ENCODE measurements around the gene TMEM74B.

The TMEM74B gene

GRCh38 chr20:1212607-1213396, 28.0 kb upstream of the TMEM74B start:
- TF ChIP-seq REST (IDR thresholded peaks at IDR 0.05; ENCODE audit: insufficient read depth in 1 of 2, low read depth in 2 of 2, low read length in 2 of 2) (no peak), FOXP2 (optimal IDR thresholded peaks at IDR 0.05; ENCODE audit: borderline replicate concordance, extremely low read depth, extremely low read length, insufficient read depth) (no peak), TAF1 (IDR thresholded peaks at IDR 0.05; ENCODE audit: borderline replicate concordance, insufficient read depth, low read length) (no peak), POLR2AphosphoS5 (IDR thresholded peaks at IDR 0.05; ENCODE audit: low read depth, low read length) (no peak), SIN3A (IDR thresholded peaks at IDR 0.05; ENCODE audit: borderline replicate concordance, insufficient read depth, low read length) (no peak)

- TF ChIP-seq FOXP2 (optimal IDR thresholded peaks at IDR 0.05; ENCODE audit: borderline replicate concordance, extremely low read depth, extremely low read length, insufficient read depth): no peak
- TF ChIP-seq TAF1 (IDR thresholded peaks at IDR 0.05; ENCODE audit: borderline replicate concordance, insufficient read depth, low read length): no peak
- TF ChIP-seq POLR2AphosphoS5 (IDR thresholded peaks at IDR 0.05; ENCODE audit: low read depth, low read length): no peak
- no peak for TF ChIP-seq REST (IDR thresholded peaks at IDR 0.05; ENCODE audit: insufficient read depth in 1 of 2, low read depth in 2 of 2, low read length in 2 of 2)
- TF ChIP-seq SIN3A (IDR thresholded peaks at IDR 0.05; ENCODE audit: borderline replicate concordance, insufficient read depth, low read length): no peak
Observed at GRCh38 chr20:1212023-1212422, 27.2 kb upstream of the TMEM74B start.

DNA sequence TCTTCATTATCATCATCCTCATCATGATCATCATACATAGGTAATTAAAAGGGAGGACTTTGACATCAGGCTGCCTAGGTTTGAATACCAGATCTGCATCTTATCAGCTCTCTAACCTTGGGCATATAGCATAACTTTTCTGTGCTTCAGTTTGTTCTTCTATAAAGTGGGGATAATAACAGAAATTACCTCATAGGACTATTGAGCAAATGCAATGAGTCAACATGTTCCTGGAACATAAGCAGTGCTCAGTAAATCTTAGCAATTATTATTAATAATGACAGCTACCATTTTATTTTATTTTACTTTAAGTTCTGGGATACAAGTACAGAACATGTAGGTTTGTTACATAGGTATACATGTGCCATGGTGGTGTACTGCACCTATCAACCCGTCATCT, 25.7 kb upstream of the TMEM74B start:
- TF ChIP-seq SIN3A (IDR thresholded peaks at IDR 0.05; ENCODE audit: borderline replicate concordance, insufficient read depth, low read length) (no peak), TAF1 (IDR thresholded peaks at IDR 0.05; ENCODE audit: borderline replicate concordance, insufficient read depth, low read length) (no peak), REST (IDR thresholded peaks at IDR 0.05; ENCODE audit: insufficient read depth in 1 of 2, low read depth in 2 of 2, low read length in 2 of 2) (no peak), FOXP2 (optimal IDR thresholded peaks at IDR 0.05; ENCODE audit: borderline replicate concordance, extremely low read depth, extremely low read length, insufficient read depth) (no peak), POLR2AphosphoS5 (IDR thresholded peaks at IDR 0.05; ENCODE audit: low read depth, low read length) (no peak)

- no peak for TF ChIP-seq FOXP2 (optimal IDR thresholded peaks at IDR 0.05; ENCODE audit: borderline replicate concordance, extremely low read depth, extremely low read length, insufficient read depth)
Observed at GRCh38 chr20:1209447-1210387, 24.9 kb upstream of the TMEM74B start.

DNA sequence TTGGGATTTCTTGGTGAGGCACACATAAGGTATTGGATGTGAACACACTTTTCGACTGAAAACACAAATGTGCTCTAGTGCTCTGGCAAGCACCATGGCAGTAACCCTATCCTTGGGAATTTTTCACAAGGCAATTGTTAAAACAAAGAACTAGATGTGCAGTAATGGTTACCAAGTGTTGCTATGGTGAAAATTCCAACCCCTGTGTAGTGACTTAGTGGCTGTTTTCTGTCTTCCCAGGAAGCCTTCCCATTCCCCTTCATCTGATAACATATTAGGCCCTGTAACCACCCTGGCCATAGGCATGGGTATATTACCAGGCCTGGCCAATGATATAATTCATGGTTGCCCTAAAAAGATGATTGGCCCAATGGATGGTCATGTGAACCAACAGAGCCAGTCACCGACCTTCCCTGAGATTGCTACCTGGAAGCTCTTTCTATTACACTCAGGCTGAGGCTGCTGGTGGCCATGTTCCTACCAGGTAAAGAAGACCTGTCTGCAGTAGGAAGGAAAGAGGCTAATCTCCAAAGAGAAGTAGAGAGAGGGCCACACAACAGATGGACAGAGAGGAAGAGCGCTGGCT, 22.6 kb upstream of the TMEM74B start:
- TF ChIP-seq POLR2AphosphoS5 (IDR thresholded peaks at IDR 0.05; ENCODE audit: low read depth, low read length) (no peak), FOXP2 (optimal IDR thresholded peaks at IDR 0.05; ENCODE audit: borderline replicate concordance, extremely low read depth, extremely low read length, insufficient read depth) (no peak), SIN3A (IDR thresholded peaks at IDR 0.05; ENCODE audit: borderline replicate concordance, insufficient read depth, low read length) (no peak), TAF1 (IDR thresholded peaks at IDR 0.05; ENCODE audit: borderline replicate concordance, insufficient read depth, low read length) (no peak), REST (IDR thresholded peaks at IDR 0.05; ENCODE audit: insufficient read depth in 1 of 2, low read depth in 2 of 2, low read length in 2 of 2) (no peak)

Measured in PFSK-1 (cell line).